ENCODE measurements around the gene GIPC2.
A peak's percentile ranks its signal among the peaks of the same experiment; 100 is the strongest.

Gene GIPC2

DNA sequence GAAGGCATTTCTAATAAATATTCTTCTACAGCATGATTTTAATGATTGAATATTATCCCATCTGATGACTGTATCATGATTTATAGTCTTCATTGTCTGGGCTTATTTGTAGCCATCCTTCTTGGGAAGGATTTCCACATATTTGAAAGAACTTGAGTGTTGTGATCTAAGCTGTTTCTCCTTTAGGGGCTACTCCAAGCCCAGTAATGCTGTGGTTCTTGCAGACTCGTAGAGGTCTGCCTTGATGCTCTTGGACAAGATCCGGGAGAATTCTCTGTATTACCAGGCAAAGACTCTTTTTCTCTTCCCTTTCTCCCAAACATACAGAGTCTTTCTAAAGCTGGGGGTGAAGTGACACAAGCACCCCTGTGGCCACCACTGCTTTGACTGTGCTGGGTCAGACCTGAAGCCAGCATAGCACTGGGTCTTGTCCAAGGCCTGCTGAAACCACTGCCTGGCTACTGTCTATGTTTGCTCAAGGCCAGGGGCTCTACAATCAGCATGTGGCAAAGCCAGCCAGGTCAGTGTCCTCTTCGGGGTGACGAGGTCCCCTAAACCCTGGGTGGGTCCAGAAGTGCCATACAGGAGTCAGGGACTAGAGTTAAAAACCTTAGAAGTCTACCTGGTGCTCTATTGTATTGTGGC, 107.4 kb downstream of the GIPC2 start:
- DNase-seq: no peak

DNA sequence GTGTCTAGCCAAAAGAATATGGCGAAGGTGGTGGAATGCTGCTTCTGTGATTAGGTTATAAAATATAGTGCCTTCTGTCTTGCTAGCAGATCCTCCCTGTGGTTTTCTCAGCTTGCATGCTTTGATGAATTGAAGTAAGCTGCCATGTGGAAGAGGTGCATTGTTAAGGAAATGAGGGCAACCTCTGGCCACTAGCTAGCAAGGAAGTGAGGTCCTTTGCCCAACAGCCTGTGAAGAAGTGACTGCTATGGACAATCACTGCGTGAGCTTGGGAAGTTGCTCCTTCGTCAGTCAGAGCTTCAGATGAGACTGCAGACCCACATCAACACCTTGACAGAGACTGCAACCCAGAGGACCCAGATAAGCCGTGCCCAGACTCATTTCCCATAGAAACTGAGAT, 109.4 kb downstream of the GIPC2 start:
- no peak for DNase-seq

DNA sequence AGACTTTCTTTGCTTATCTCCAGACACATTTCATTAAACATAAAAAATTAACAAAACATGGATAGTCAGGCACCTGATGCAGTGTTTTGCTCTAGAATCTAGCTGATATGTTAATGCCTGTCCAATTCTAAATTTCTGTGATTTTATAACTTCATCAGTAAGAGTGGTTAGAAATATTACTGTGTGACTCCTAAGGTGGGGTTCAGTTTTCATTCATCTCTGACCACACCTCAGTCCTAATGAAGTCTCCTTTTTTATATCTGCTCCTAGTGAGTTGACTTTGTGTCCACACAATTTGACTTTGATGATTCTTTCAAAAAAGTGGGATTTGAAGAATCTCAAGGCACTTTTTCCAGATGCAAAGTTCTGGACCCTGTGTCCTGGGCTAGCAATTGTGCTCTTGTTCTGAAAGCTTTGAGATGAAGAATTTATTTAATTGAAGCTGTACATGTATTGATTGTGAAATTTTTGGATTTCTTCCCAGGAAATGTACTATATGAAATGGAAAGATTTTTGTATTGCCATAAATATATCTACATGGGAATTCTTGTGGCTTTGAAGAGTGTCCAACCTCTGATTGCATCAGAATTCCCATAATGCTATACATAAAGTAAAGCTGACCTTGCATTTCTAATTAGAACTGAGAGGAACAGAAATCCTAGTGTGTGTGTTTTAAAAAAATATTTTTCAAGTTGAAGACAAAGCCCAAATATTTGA, 111.2 kb downstream of the GIPC2 start:
- DNase-seq: no peak

GRCh38 chr1:78165816-78166215, 120.0 kb downstream of the GIPC2 start:
- DNase-seq: no peak

DNA sequence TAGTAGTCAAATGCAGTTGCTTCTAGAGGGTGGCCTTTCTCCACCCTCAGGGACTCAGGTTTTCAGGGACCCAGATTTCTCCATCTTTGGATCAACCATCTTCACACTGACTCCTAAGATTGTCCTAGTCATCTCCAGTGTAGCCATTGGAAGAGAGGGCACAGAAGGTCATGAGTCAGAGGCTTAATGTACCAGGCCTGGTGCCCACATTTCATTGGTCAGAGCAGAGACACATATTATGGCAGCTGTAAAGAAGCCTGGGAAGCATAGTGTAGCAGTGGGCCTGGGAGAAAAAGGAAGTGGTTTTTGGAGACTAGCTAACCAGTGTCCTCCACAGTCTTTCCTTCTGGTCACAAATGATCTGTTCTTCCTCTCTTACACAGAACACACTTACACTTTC, 122.5 kb downstream of the GIPC2 start:
- no peak for DNase-seq

- no peak for DNase-seq
These were observed 125.1 kb downstream of the GIPC2 start for GRCh38 chr1:78170859-78171258.

GRCh38 chr1:78171736-78172590, 126.2 kb downstream of the GIPC2 start:
- DNase-seq: no peak

GRCh38 chr1:78176448-78176847, 130.7 kb downstream of the GIPC2 start:
- DNase-seq: peak; percentile 84

GRCh38 chr1:78177708-78178270, 132.0 kb downstream of the GIPC2 start:
- no peak for DNase-seq

DNA sequence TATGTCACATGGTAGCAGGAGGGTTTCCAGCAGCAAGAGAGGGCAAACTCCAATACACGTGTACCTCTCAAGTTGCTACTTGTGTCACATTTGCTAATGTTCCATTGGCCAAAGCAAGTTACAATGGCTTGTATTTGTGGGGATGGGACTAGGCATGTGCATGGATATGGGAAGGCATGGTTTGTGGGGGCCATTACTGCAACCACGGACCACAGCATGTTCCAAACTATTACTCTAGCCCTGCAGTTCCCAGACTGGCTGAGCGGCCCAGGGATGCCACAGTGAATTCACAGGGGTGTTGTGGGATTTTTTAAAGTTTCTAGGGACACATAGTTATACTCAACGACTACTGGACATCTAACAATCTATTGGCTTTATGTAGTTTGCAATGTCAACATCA, 133.1 kb downstream of the GIPC2 start:
- DNase-seq: no peak

DNA sequence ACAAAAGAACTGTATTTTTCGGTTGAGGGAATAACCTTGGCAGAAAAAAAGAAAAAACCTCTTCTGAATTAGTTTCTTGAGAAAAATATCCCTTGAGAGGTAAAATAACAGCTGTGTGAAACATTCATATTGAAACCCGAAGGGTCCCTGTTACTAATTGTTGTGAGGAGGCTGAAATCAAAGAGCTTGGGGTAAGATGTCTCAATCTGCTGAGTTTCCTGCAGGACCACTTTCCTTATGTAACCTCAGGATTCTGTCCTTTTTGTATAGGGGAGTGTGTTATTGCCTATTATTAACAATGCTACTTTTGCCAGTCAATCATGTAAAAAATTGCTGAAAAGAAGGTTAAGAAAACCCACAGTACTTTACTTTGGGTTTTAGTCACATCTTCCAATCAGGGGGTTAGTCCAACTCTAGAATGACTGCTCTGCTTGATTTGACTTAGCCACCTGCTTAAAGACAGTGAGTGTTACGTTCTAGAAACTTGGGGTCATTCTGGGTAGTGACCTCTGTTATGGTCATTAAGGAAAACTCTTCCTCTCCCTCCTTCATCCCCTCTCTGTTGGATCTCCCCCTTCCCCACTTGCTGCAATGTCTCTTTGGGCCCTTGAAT, 138.8 kb downstream of the GIPC2 start:
- DNase-seq: no peak

Data from NCI-H446 treated with DMSO at 0.1 percent for 48 hours (cell line).